OCI-LY7 (cell line): ENCODE measurements around the gene ZNF668. TPM values are rescaled to one million over a fixed set of nuclear protein-coding genes. Genes with fewer than 3 reads are reported as not detected.

Experiments
- BruUV-seq: library from RNA; stranded (reverse); fragments of 400-500 nt; replicated peaks from 2 replicates; lab custom pipeline; 2021; lab: Mats Ljungman, UMichigan
- CTCF ChIA-PET: fragments of 300-600 bp; sonication (Branson Sonifier 250); formaldehyde crosslinking; loops from one replicate; lab custom pipeline; 2022; ENCODE audit warnings: antibody characterized with exemption; ENCODE audit not compliant: unreplicated experiment; lab: Charles Lee
- POLR2A ChIA-PET: fragments of 300-600 bp; sonication (Branson Sonifier 250); formaldehyde crosslinking; loops from one replicate; lab custom pipeline; 2022; ENCODE audit warnings: antibody characterized with exemption; lab: Charles Lee
- DNase-seq: peaks from one replicate; pipeline ENCODE4 v3.0.0-alpha.2; 2015; ENCODE audit warnings: low spot score
- H2AFZ ChIP-seq: fragments of 200-600 bp; sonication (generic), shearing (Covaris generic); 2 replicates; pipeline ENCODE4 v1.6.1; 2014; ENCODE audit warnings: mild to moderate bottlenecking, antibody characterized with exemption, low read length, moderate library complexity
- H3K27ac ChIP-seq: fragments of 200-600 bp; sonication (generic); 2 replicates; pipeline ENCODE4 v1.5.1; 2014; ENCODE audit warnings: mixed run types, low read depth, mild to moderate bottlenecking, moderate library complexity, low read length, inconsistent platforms; ENCODE audit not compliant: poor library complexity, severe bottlenecking
- H3K36me3 ChIP-seq: fragments of 200-600 bp; sonication (generic); 2 replicates; pipeline ENCODE4 v1.6.1; 2014; ENCODE audit warnings: mild to moderate bottlenecking, antibody characterized with exemption, low read length, moderate library complexity, mixed read lengths; ENCODE audit not compliant: insufficient read depth
- H3K4me1 ChIP-seq: fragments of 200-600 bp; sonication (generic); 2 replicates; pipeline ENCODE4 v1.5.1; 2014; ENCODE audit warnings: mild to moderate bottlenecking, low read length; ENCODE audit not compliant: insufficient read depth, poor library complexity, severe bottlenecking
- H3K4me2 ChIP-seq: fragments of 200-600 bp; sonication (generic); 2 replicates; pipeline ENCODE4 v1.6.1; 2014; ENCODE audit warnings: mild to moderate bottlenecking, low read length
- H3K4me3 ChIP-seq: fragments of 200-600 bp; sonication (generic); 2 replicates; pipeline ENCODE4 v1.5.1; 2014; ENCODE audit warnings: mild to moderate bottlenecking, low read depth, low read length; ENCODE audit not compliant: poor library complexity, severe bottlenecking
- H3K79me2 ChIP-seq: fragments of 200-600 bp; sonication (generic); 2 replicates; pipeline ENCODE4 v1.6.1; 2016; ENCODE audit warnings: low read depth, mild to moderate bottlenecking, low read length, moderate library complexity, mixed read lengths; ENCODE audit not compliant: insufficient read depth
- H3K9me2 ChIP-seq: fragments of 200-600 bp; sonication (generic); 2 replicates; pipeline ENCODE4 v1.6.1; 2016; ENCODE audit warnings: mild to moderate bottlenecking, low read length, mixed read lengths; ENCODE audit not compliant: insufficient read depth
- H3K9me3 ChIP-seq: fragments of 200-600 bp; sonication (generic); 2 replicates; pipeline ENCODE4 v1.6.1; 2014; ENCODE audit warnings: mild to moderate bottlenecking, mixed run types, low read length, mixed read lengths
- H4K20me1 ChIP-seq: fragments of 200-600 bp; sonication (generic); 2 replicates; pipeline ENCODE4 v1.6.1; 2014; ENCODE audit warnings: mild to moderate bottlenecking, antibody characterized with exemption, low read length, moderate library complexity, mixed read lengths; ENCODE audit not compliant: insufficient read depth
- EZH2phosphoT487 ChIP-seq: fragments of 200-600 bp; sonication (generic); IDR thresholded peaks from 2 replicates; pipeline ENCODE4 v1.6.1; 2018; ENCODE audit warnings: low read depth, borderline replicate concordance, mild to moderate bottlenecking, mixed run types, antibody characterized with exemption, low read length, moderate library complexity, mixed read lengths
- intact Hi-C: fragments of 100-400 bp; cut with micrococcal nuclease; formaldehyde crosslinking; loops from one replicate; pipeline ENCODE4 v1.10.0; 2022; ENCODE audit not compliant: unreplicated experiment
- total RNA-seq, 2 experiments: library from RNA; depleted of rRNA in 1 of 2; stranded (reverse); fragments of >200 nt in 1 of 2; shearing (Covaris generic) in 1 of 2; gene quantifications; 2 replicates each; pipeline ENCODE4 v1.2.3, GENCODE V29; 2014 to 2022
- TF ChIP-seq, protein P1 (sequence below): fragments of 200-600 bp; sonication (generic); conservative IDR thresholded peaks from 2 replicates; pipeline ENCODE4 v1.5.1; 2014; ENCODE audit warnings: mild to moderate bottlenecking, antibody characterized with exemption, low read length, moderate library complexity, mixed read lengths

Gene ZNF668
- total RNA-seq, 2 experiments from 2014 or later: 7.8 to 21.7 TPM

DNA sequence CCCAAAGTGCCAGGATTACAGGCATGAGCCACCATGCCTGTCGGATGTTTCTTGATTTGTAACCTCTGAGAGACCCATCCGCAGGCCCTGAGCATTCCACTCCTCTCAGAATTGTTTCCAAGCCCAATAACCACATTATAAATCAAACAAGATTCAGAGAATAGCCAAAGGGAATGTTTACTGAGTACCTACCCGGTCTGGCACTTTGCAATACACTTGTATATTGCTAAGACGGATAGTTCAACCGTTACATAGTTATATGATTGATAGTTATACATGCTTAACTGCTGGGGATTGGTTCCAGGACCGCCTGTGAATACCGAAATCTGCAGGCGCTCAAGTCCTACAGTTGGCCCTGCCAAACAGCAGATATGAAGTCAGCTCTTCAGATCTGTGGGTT, 40.4 kb upstream of the ZNF668 start:
- H3K4me1 ChIP-seq: peaks cover 8% of the 10 kb centered on the region
- no peak overlapping the region for H3K4me3 ChIP-seq
- no peaks in the 10 kb centered on the region for H3K9me2 ChIP-seq
- H3K27ac ChIP-seq: no peak overlapping the region
- H3K4me2 ChIP-seq: no peak overlapping the region
- intact Hi-C loops: loop anchor here (10.0 kb wide), 1 partner anchor 340 kb away; the partner anchor contains the start of gene ARMC5
- peaks cover 41% of the 10 kb centered on the region for H3K36me3 ChIP-seq
- BruUV-seq: no TSS peak
- peaks cover 10% of the 10 kb centered on the region for H4K20me1 ChIP-seq
- H3K79me2 ChIP-seq: peaks cover 16% of the 10 kb centered on the region
- H2AFZ ChIP-seq: no peak overlapping the region
- CTCF ChIA-PET: no interaction called here
- POLR2A ChIA-PET: interaction anchor here (0.7 kb wide), 2 partner anchors 16 to 87 kb away, joined by 3 to 4 read pairs; no protein-coding TSS in a partner anchor
- no peaks in the 10 kb centered on the region for H3K9me3 ChIP-seq
- no peak for TF ChIP-seq EZH2phosphoT487
- TF ChIP-seq, protein P1, sequence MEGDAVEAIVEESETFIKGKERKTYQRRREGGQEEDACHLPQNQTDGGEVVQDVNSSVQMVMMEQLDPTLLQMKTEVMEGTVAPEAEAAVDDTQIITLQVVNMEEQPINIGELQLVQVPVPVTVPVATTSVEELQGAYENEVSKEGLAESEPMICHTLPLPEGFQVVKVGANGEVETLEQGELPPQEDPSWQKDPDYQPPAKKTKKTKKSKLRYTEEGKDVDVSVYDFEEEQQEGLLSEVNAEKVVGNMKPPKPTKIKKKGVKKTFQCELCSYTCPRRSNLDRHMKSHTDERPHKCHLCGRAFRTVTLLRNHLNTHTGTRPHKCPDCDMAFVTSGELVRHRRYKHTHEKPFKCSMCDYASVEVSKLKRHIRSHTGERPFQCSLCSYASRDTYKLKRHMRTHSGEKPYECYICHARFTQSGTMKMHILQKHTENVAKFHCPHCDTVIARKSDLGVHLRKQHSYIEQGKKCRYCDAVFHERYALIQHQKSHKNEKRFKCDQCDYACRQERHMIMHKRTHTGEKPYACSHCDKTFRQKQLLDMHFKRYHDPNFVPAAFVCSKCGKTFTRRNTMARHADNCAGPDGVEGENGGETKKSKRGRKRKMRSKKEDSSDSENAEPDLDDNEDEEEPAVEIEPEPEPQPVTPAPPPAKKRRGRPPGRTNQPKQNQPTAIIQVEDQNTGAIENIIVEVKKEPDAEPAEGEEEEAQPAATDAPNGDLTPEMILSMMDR: no peak
- no peak for DNase-seq

DNA sequence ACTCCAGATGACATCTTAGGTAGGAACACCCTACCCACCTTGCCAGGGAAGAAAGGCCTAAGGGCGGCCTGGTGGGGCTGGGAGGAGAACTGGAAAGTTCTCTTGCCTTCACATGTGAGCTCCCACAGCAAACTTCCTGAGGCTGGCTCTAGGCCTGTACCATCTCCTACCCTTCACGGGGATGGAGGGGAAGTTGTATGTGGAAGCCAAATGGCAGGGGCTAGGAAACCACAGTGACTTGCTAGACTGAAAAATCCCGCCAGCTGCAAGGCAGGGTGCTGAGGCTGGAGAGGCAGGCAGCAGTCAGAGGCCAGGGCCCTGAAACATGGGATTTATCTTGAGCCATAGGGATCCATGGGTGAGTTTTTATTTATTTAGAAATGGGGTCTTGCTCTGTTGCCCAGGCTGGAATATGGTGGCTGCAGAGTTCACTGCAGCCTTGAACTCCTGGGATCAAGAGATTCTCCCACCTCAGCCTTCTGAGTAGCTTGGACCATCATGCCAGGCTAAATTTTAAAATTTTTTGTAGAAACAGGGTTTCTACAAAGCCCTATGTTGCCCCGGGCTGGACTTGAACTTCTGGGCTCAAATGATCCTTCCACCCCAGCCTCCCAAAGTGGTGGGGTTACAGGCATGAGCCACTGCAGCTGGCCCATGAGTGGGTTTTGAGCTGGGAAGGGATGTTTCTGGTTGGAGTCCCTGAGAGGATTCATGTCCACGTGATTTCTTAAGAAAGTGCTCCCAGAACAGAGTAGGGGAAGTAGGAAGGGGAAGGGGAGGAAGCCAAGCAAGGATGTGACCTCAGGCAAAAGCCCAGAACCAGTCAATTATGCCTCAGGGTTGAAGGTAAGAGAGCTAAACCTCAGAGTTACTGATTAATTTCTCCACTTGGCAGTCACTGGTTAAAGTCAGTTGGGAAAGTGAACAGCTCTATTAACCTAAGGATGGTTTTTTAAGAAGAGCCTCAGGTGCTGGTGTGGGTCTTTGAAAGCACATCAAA, 39.4 kb upstream of the ZNF668 start:
- intact Hi-C loops: loop anchor here (10.0 kb wide), 1 partner anchor 341 kb away; the partner anchor contains the start of gene ARMC5
- no peak overlapping the region for H3K27ac ChIP-seq
- no peak overlapping the region for H3K4me2 ChIP-seq
- H3K4me1 ChIP-seq: peaks cover 8% of the 10 kb centered on the region
- peaks cover 33% of the 10 kb centered on the region for H3K36me3 ChIP-seq
- no peak for DNase-seq
- H4K20me1 ChIP-seq: peaks cover 5% of the 10 kb centered on the region; the same call in 1 of the 2 replicates
- no peak overlapping the region for H2AFZ ChIP-seq
- TF ChIP-seq, protein P1: no peak
- ChIA-PET CTCF (no interaction called here), POLR2A (no interaction called here)
- no peaks in the 10 kb centered on the region for H3K9me3 ChIP-seq
- no TSS peak for BruUV-seq
- no peak overlapping the region for H3K4me3 ChIP-seq
- no peaks in the 10 kb centered on the region for H3K9me2 ChIP-seq
- H3K79me2 ChIP-seq: peaks cover 6% of the 10 kb centered on the region
